ENCODE measurements around the gene TRPV4.

- TF ChIP-seq CTCF (IDR thresholded peaks at IDR 0.05) (no peak), POLR2AphosphoS5 (IDR thresholded peaks at IDR 0.05; ENCODE audit: low read depth, low read length) (no peak)
- TF ChIP-seq, protein P1, sequence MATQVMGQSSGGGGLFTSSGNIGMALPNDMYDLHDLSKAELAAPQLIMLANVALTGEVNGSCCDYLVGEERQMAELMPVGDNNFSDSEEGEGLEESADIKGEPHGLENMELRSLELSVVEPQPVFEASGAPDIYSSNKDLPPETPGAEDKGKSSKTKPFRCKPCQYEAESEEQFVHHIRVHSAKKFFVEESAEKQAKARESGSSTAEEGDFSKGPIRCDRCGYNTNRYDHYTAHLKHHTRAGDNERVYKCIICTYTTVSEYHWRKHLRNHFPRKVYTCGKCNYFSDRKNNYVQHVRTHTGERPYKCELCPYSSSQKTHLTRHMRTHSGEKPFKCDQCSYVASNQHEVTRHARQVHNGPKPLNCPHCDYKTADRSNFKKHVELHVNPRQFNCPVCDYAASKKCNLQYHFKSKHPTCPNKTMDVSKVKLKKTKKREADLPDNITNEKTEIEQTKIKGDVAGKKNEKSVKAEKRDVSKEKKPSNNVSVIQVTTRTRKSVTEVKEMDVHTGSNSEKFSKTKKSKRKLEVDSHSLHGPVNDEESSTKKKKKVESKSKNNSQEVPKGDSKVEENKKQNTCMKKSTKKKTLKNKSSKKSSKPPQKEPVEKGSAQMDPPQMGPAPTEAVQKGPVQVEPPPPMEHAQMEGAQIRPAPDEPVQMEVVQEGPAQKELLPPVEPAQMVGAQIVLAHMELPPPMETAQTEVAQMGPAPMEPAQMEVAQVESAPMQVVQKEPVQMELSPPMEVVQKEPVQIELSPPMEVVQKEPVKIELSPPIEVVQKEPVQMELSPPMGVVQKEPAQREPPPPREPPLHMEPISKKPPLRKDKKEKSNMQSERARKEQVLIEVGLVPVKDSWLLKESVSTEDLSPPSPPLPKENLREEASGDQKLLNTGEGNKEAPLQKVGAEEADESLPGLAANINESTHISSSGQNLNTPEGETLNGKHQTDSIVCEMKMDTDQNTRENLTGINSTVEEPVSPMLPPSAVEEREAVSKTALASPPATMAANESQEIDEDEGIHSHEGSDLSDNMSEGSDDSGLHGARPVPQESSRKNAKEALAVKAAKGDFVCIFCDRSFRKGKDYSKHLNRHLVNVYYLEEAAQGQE (IDR thresholded peaks at IDR 0.05; ENCODE audit: insufficient read depth in 1 of 2, low read depth in 2 of 2, low read length in 1 of 2) = no peak
Measured at GRCh38 chr12:109807954-109808643, 25.1 kb downstream of the TRPV4 start.

Measured in Panc1 (cell line).